ENCODE measurements around the gene STK33.

Gene STK33

DNA sequence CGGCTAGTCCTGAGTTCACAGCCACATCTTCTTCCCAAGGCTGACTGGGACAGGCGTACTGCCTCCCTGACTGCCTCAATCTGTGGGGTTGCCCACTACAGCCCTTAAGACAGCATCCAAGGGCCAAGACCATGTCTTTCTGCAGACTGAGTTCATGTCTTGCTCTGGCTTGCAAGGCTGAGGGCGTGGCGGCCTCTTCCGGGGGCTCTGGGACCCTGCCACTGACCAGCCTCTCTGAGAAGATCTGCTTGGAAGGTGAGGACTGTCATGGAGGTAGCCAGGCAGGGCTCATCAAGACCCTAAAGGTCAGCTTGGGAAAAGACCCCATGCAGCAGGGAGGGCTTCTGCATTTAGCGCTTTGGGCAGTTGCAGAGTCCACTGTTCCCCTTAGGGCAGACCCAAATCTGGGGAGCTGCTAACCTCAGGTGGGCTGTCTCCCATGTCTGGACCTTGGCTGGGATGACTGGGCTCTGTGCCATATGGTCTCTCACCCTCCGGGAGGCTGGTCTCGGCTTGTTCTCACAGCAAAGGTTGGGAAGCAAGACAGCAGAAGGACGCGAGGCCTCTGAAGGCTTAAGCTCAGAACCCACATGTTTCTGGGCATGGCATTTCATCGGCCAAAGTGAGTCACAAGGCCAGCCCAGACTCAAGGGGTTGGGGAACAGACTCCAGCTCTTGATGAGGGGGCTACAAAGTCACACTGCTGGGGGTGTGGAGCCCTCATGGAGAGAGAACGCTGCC, 221.2 kb downstream of the STK33 start:
- DNase-seq = no peak

DNA sequence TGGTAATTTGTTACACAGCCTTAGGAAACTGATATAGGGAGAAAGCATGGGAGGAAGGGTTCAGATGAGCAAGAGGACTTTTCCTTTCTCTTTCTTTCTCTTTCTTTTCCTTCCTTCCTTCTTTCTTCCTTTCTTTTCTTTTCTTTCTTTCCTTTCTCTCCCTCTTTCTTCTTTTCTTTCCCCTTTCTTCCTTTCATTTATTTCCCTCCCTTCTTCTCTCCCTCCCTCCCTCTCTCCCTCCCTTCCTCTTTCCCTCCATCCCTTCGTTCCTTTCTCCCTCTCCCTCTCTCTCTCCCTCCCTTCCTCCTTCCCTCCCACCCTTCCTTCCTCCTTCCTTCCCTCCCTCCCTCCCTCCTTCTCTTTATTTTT, 222.5 kb downstream of the STK33 start:
- no peak for DNase-seq

DNA sequence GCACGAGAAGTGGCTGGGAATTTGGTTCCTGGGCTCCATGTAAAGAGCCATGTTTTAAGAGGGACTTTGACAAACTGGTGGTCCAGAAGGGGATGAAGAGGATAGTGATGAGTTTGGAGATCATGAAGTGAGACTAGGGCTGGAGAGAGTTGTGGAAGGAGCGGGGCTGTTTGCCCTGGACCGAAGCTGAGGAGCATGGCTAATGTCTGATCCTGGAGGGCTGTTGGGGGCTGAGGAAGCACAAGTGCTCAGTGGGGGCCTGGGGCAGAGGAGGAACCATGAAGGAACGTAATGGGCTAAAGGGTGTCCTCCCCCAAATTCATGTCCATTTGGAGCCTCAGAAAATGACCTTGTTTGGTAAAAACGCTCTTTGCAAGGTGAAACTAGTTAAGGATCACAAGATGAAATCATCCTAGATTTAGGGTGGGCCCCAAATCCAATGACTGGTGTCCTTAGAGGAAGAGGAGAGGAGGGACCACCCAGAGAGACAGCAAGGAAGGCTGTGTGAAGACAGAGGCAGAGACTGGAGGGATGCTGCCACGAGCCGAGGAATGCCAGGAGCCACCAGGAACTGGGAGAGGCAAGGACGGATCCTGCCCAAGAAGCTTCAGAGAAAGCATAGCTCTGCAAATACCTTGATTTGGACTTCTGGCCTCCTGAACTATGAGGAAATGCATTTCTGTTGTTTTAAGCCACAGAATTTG, 223.1 kb downstream of the STK33 start:
- DNase-seq = no peak

DNA sequence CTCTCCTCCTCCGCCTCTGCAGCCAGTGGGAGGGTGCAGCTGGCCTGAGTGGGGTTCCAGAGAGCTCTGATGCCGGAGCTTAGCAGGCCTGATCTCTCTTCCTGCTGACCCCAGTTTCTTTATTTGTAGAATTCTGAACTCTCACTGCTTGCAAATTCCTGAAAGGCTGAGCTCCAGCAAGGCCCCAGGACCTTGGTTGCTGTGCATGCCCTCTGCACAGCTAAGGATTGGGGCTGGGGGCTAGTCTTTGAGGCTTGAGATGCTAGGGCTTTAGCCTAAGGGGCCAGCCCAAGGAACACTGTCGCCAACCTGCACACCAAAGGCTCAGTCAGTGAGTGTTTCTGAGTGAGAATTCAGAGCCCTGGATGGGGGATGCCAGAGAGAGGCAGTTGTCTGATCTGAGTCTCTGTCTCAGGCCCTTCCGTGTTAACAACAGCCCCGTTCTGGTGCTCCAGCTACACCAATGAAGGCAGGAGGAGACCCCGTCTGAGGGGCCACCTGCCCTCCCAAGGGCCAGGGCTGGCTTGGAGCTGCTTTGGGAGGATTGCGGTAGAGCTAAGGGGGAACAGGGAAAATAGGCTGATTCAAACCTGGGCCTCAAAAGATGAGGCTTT, 224.3 kb downstream of the STK33 start:
- DNase-seq = no peak

DNA sequence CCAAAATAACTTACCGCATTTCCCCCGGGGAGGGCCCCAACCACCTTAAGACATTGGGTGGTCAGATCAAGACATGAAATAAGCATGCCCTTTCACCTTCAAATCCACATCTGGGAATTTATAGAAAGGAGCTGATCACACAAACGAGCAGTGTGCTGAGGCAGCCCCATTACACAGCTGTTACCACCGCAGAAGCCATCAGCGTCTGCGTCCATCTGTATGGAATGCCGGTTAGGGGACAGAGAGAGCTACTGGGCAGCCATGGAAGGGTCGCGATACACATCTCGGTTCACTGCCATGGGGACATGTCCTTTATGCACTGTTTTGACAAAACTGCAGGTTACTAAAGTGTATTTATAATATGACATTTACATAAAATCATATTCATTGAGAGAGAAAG, 225.3 kb downstream of the STK33 start:
- DNase-seq = no peak

DNA sequence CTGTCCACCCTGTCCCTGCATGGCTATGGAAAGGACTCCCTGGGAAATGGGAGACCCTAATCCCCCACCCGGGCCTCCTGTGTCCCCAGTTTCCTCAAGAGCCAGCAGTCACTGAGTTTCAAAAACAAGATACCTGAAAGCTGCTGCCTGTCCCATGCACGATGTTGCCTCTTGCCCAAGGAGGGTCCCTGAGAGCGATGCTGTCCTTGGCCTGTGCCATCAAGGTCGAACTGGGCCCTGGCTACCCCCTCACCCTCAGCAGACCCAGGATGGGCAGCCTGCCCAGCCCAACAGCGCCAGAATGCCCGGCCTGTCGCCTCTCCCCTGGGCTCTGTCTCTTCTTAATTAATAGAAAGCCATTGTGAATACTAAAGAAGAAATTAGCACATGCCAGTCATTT, 225.8 kb downstream of the STK33 start:
- DNase-seq = no peak

DNA sequence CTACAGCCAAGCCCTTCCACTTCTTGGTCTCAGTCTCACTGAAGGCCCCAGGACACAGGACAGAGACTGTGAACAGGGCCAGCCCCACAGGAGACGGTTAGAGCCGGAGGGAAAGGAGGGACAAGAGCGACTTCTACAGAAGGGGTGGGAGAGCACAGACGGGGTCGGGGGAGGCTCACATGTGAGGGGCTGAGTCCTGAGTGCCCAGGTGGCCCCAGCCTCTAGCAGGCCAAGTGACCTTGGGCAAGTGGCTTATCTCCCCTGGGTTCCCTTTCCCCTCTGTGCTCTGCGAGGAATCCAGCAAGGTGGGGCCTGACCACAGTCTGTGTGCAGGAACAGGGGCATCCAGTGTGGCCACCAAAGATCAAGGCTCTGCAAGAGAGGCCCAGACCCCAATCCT, 227.7 kb downstream of the STK33 start:
- DNase-seq = no peak

DNA sequence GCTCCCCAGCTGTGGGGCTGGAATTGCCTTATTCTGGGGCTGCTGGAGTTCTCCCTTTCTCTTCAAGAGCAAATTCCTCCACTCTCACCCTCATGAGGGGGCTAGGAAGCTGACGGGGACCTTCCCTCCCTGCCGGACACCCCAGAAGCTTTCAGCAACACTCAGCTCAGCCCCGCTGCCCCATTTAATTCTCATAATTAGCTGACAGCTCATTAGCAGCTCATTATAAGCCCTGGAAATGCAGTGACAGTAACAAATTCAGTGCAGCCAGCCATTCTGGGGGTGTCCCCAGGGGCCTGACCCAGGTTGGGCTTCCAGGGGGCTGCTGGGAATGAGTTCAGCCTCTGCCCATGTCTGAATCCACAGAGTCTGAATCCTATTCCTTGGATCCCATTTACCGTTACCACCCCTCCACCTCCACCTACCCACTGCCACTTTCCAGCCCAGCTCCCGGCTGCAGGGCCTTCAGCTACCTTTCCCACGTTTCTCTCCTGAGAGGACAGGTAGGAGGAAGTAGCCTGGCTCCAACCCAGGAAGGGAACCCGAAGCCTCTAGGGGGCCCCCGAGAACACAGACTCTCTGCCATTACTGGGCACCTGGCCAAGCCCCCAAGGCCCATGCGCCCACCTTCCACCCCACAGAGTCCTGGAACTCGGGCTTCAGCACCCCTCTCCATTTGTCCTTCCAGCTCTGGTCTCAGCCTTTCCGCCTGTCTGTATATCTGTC, 228.6 kb downstream of the STK33 start:
- no peak for DNase-seq

DNA sequence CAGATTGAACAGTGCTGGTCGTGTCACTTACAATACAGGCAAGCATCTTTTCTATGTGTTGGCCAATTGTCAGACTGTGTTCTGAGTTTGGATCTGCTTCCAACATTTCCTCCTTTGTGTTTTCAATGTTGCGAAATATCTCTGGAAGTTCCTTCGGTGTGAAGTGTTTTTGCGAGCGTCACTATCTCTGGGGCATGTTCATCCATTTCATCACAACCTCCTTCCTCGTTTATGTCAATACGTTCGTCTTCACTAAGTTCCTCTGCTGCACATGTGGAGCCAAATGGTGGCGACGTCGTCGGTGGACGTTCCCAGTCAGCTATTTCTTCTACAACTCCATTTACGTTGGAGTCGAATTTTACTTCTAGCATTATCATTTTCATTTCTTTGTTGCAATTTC, 230.1 kb downstream of the STK33 start:
- no peak for DNase-seq

DNA sequence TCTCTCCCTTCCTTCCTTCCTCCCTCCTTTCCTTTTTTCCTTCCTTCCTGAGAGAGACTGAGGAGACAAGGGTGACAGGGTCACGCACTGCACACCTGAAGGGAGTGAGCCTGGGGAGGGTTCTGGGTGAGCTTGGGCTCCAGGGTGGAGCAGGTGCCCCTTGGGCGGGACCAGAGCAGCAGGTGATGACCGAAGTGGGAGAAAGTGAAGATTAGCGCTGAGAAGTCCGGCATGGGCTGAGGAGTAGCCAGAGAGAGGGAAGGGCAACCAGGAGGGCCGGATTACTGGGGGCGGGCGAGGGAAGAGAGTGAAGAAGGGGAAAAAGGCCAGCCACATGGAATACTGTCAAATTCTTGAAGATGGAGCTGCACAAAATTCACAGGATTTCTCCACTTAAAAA, 231.1 kb downstream of the STK33 start:
- no peak for DNase-seq

DNA sequence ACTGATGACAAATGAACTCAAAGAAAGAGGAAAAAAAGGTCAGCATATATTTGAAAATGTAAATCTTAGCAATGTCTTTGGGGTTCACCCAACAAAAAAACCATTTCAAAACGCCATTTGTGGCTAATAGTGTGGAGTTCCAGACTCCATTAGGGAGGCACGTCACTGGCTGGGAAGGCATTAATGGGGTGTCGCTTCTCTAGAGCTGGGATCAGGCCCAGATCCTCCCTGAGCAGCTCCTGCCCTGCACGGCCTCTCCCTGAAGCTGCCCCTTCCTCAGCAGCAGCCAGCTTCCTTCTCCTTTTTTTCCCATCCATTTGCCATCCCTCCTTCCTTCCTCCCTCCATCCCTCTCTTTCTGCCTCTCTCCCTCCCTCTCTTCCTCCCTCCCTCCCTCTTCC, 231.5 kb downstream of the STK33 start:
- DNase-seq = no peak

DNA sequence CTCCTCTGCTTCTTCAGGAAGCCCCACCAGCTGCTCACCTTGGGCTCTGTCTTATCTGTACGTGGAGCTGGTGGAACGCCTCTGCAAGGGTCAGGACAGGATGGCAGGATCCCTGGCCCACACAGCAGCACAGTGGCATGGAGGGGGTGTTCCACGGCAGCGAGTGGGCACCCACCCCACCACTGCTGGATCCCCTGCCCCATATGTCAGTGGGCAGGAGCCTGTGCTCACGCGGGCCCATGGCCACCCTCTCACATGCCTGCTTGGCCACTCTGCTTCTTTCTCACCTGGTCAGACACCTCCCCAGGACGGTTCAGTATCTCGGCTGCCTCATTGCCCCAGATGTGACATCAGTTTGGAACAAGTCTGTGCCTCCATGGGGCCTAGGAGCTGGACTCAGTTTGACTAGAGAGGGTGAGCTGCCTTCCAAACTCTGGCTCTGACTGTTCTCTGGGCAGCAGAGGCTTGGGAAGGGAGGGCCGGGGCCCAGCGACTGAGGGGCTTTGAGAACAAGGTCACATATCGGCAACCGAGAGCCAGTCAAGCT, 232.3 kb downstream of the STK33 start:
- DNase-seq = no peak

DNA sequence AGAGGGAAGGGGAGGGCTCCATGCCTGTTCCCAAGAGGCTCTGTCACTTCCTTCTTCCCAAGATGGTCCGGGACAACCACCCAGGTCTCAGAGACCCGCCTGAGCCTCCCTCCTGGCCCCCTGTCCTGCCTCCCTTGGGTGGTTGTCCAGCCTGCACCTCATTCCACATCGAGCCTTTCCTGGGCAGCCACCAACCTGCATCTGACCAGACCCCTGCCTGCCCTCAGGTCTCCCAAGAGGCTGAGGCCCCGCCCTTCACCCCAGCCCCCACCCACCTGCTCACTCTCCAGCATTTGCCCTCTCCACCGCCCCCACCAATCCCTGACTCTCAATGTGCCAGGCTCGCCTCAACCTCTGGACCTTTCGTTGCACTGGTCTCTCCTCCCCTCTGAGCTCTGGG, 232.8 kb downstream of the STK33 start:
- DNase-seq = no peak

DNA sequence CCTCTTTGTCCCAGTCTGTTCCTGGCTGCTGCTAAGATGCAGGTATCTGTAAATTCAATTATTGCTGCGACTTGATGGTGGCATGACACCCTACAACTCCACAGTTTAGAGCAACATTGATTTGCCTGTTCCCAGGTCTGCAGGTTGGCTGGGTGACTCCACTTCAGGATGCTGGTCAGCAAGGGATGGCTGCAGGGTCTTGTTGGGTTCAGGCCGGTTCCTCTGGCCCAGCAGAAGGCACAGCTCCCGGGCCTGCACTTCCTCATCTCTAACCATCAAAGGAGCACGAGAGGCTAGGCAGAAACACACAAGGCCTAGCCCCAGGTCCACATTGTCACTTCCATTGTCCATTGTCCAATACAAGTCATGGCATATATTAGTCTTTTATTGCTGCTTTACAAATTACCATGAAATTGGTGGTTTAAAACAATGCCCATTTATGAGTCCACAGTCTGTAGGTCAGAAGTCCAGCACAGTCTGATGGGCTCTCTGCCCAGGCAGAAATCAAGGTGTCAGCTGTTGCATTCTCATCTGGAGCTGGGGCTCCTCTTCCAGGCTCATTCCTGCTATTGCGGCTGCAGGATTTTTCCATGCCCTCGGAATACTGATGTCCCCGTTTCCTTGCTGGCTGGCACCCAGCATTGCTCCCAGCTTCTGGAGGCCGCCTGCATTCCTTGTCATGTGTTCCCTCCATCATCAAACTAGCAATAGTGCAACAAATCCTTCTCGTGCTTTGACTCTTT, 233.8 kb downstream of the STK33 start:
- no peak for DNase-seq

DNA sequence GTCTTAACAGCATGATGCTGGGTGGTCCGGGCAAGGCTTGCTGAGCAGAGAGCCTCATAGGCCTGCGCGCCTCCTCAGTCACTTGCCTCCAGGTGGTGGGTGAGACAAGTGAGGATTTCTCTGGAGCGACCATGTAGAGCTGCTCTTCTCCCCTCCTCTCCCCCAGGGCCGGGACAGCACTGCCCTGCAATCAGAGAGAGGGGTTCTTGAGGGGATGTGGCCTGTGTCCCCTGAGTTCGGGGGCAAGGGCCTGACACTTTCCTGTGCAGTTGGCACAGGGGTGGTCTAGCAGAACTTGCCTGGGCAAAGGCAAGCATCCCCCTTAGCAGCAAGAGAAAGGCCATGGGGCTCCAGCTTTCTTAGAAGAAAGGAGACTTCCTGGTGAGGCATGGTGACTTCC, 234.5 kb downstream of the STK33 start:
- DNase-seq = no peak

DNA sequence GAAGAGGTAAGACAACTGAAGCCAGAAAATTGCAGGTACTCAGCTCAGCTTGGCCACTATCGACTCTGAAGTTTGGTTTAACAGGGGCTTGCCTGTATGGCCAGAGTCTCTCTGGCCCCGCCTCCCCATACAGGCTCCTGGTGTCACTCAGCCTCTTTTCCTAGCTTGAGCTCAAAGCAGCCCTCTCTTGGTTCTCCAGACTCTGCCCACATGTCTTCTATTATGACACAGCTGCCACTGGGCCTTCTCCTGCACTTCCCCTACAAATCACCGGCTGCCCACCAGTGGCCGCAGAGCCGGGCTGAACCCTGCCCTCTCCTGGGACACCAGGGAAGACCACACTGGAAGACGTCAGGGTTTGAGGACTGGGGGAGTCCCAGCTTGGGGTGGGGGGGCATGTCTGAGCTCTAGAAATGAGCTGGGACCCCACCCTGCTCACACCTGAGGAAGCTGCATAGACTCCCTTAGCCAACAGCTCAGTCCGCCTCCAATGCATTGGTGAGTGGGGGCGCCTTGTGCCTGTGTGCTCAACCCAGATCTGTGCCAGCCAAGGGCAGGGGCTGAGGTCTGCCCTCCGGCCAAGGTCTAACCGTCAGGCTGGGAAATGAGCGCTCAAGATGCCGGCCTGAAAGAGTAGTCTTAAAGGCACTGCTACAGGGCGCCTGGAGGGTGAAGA, 236.0 kb downstream of the STK33 start:
- no peak for DNase-seq

DNA sequence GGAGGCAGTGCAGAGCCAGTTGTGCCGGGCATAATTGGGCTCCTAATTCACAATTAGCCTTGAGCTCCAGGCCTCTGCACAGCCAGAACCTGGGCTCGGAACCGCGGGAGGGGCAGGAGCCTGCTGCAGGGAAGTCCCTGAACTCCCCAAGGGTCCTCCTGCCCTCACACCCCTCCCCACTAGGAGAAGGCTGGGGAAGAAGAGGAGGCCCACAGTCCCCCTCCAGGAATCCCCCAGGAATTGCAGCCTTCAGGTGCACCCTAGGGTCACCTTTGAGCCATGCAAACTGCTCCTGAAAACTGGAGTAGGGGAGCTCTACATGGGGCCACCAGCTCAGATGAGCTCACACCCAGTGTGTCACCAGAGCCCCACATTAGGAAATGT, 236.5 kb downstream of the STK33 start:
- DNase-seq = no peak

DNA sequence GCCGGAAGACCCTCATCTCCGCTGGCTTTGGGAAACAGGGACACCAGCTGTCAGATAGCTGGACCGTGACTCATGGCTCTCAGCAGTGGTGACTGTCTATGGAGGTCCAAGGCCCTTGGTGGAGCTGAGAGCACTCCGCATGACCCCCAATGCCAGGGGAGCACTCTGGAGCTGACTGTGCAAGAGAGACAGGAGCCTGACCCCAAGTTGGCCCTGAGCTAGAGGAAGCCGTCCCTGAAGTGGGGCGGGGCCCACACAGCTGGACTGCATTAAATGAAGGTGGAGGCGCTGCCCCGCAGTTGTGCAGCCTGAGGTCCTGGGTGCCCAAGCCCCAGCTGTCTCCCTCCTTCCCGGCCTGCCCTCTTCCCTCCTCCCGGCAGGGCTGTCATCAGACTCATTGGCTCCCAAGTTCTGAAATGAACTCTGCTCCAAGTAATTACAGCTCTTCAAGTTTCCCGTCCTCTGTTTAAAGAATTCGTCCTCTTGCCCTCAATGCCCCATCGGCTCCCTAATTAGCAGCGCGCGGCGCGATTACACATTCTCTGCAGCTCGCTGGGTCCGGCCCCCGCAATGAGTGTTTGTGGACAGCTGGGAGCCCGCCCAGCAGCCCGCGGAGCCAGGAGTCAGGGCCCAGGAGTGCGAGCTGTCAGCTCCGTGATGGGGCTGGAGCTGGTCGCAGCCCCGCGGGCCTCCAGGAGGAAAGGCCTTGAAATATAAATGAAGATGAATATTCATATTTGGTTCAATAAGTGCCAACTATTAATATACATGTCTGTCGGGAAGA, 237.1 kb downstream of the STK33 start:
- DNase-seq = no peak

DNA sequence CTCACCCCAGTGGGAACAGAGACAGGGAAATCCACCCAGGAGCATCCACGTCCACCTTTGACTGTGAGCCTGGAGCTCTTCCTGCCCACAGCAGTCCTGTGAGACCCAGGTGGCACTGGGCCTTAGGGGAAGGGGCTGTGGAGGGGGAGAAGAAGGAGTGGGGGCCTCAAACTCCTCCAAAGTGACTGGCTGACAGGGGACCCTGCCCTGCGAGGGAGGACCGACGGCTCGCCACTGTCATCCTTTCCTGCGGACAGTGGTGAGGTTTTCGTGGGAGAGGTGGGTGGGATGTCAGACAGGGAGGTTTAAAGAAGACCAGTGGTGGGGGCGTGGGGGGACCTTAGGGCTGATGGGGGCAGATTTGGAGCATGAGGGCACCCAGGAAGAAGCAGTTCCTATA, 237.8 kb downstream of the STK33 start:
- no peak for DNase-seq

DNA sequence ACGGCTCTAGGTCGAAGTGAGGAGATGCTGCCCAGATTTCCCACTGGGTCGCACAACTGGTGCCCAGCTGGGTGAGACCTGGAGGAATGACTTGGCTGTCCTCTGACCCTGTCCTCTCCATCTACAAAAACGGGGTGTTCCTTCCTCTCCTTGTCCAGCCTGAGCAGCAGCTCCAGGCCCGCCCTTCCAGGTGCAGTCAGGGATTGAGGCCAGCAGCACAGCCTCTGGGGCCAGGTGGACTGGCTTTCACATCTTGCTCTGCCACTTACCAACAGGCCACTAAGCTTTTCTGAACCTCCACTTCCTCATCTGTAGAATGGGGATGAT, 238.6 kb downstream of the STK33 start:
- DNase-seq = no peak

DNA sequence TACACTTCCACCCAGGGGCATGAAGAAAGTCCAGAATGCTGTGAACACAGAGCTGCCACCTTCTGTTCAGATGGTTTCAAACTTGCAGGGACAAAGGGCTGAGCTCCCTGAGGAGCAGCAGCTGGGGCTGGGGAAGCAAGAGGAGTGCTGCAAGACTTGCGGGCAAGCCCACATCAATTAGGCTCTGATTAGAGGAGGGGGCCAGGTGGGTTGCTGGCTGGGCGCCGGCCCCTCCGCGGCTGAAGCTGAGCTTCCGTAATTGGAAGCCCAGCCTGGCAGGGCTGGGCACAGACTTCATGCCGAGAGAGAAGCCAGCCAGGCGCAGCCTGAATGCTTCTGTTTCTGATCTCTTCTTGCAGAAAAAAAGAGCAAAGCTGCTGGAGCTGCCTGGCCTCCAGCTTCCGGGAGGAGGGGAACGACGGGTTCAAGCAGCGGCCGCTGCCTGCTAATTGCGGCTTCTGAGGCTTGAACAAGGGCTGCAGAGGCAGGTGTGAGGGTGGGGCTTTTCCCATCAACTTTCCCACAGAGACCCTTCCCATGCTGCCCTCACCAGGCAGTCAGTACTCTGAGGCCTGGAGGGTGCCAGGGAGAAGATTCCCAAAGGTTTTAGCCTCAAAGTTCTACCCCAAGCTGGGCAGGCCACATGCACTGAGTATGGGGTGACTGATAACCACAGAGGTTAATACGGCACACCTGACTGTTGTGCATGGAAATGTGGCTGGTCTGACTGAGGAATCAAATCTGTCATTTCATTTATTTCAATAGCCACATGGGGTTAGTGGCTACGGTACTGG, 239.2 kb downstream of the STK33 start:
- peak; percentile 18 for DNase-seq

Data from NCI-H2081 treated with DMSO at 0.1 percent for 48 hours (cell line).